ENCODE results near the gene LMF2.

The LMF2 gene

DNA sequence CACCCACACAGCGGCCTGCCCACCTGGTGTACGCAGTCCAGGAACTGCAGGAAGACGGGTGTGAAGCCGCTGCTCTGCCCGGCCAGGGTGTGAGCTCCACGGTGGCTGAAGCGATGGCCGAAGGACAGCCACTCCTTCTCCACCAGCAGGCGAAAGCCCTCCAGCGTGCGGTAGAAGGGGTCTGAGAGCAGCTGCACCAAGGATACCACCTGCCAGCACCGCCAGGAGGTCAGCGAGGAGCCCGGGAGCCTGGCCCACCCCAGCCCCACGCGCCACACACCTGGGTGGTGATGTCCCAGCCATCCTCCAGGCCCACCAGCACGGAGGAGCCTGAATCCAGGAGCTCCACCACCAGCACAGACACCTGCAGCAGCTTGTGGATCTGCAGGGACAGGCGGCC is 52.3 kb downstream of the LMF2 start:
- no peak for DNase-seq
- in situ Hi-C loops (cut with MboI; ENCODE audit: low pct_unique_long_range_greater_than_20kb, low sequenced_read_pairs) = no loop called here

DNA sequence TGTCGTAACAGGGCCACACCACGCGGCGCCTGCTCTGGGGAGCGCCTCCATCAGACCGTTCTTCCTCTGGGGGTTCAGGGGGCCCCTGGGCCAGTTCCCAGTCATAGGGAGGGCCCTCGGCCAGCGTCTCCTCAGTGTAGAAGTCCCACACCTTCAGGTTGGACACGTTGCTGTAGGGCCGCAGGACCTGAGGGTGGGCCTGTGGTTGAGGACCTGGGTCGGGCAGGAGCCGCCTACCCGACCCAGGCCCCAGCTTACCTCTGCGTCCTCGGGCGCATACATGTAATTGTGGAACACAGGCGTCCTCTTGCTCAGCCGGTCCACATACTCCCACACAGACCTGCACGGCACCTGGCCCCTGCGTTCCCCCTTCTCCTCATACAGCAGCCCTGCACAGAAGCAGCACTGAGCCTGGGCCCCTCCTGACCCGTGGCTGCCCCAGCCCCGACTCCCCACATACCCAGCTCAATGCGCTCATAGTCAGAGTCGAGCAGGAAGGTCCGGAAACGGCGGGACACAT is 52.9 kb downstream of the LMF2 start:
- DNase-seq = no peak
- in situ Hi-C loops (cut with MboI; ENCODE audit: low pct_unique_long_range_greater_than_20kb, low sequenced_read_pairs) = no loop called here
